GM19193 (cell line): ENCODE data around the gene RUNDC1.

ENCODE experiments used
- POLR2A ChIP-seq: IDR thresholded peaks from 4 replicates; pipeline ENCODE4 v1.6.1; 2011; ENCODE audit not compliant: insufficient read depth, insufficient read length; ENCODE audit errors: extremely low read depth

The RUNDC1 gene

GRCh38 chr17:42980274-42980765 is at the start of gene RUNDC1:
Gene RUNDC1, plus strand, starts transcription at chr17:42980565. Its CDS starts 12 bp downstream, at chr17:42980577.
- peak; percentile 74 for TF ChIP-seq POLR2A

DNA sequence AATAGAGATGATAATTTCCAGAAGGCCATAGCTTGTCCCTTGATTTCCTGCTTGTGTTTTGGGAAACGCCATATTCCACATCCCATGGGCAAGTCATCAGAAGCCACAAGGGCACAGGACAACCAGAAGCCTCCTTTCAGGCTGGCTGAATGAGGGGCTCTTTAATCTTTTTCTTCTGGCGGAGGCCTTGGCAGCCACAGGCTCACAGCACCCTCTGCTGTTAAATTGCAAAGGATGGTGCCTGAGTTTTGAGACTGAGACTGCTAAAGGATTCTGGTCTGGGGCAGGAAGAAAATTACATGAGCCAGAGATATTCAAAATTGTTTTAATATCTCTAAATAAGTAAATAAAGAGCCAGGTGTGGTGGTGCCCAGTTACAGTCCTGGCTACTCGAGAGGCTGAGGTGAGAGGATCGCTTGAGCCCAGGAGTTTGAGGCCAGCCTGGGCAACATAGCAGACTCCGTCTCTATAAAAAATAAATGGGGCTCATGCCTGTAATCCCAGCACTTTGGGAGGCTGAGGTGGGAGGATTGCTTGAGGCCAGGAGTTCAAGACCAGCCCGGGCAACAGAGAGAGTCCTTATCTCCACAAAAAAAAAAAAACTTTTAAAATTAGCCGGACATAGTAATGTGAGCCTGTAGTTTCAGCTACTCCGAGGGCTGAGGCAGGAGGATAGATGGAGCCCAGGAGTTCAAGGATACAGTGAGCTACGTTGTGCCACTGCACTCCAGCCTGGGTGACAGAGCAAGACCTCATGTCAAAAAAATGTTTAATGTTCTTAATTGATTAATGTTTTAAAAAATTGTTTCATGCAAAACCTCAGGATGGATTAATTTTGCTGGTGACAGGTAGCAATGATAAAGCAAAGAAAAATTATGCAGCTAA is 42.4 kb upstream of the RUNDC1 start:
- TF ChIP-seq POLR2A, result no peak

DNA sequence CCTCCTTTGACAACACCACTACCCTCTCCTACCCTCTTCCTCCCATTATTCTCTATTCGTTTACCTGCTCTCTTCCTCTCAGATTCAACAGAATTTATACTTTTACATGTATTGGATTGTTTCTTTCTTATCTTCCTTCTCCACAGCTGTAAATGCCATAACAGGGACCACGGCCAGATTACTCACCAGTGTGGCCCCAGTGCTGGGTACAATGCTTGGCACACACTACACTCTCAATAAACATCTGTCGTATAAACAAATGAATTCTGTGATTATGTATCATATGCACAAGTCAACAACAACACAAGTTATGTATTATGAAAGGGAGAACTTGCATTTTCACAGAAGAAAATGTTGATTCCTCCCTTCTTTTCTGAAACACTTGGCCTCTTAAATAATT is 36.2 kb upstream of the RUNDC1 start:
- no peak for TF ChIP-seq POLR2A

DNA sequence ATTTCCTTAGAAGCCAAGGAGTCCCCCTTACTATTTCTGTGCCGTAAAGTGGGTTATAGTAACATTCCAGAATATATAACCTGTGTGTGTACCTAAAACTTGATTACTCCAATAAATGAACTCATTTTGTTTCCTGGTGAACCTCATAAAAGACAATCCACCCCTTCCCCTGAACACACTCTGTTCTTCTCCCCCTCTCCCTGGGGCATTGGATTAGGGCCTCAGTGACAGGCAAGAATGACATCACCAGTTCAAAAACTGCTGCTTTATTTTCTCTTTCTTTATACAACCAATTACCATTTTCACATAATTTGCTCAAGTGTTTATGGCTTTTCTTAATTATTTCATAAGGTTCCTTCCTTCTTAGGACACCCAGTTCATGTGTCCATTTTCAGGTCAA is 33.6 kb upstream of the RUNDC1 start:
- no peak for TF ChIP-seq POLR2A

DNA sequence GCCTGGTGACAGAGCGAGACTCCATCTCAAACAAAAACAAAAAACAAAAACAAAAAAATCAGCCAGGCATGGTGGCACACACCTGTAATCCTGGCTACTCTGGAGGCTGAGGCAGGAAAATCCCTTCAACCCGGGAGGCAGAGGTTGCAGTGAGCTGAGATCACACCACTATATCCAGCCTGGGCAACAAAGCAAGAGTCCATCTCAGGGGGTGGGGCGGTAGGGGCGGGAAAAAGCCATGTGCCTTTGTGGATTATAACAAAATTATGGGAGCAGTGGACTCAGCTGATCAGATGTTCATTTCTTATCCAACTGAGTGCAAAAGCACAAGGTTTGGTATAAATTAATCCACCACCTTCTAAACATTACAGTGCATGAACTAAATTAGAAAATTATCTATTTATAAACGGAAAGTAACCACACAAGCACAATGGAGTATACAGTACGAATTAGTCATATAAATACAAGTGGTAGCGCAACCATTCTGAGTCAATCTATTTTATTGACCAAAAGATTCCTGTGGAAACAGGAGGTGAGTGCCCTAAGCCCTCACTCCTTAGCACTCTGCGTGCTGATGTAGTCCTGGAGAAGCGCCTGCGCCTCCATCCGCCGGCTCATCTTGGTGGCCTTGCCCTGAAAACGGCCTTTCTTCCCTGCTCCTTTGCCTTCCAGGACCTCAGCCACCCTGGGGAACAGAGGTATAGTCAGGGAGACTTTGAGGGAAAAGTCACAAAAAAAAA is 30.2 kb upstream of the RUNDC1 start:
- no peak for TF ChIP-seq POLR2A

DNA sequence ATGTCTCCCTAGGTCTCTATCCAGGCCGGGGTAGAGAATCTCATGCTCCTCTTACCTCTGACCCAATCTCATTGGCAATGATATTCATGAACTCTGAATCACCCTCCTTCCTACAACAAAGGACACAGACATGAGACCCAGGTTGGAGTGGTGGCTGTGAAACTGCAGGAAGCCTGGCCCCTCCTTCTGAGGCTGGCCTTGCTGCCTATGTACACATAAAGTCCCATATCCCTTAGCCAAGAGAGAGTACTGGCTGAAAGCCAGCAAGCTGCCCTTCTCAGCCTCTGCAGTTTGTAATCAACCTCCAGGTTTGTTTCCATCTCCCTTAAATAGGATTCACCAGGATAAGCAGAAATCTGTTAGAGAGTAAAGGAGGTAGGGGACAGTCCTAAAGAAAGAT is 26.7 kb upstream of the RUNDC1 start:
- TF ChIP-seq POLR2A, result no peak

DNA sequence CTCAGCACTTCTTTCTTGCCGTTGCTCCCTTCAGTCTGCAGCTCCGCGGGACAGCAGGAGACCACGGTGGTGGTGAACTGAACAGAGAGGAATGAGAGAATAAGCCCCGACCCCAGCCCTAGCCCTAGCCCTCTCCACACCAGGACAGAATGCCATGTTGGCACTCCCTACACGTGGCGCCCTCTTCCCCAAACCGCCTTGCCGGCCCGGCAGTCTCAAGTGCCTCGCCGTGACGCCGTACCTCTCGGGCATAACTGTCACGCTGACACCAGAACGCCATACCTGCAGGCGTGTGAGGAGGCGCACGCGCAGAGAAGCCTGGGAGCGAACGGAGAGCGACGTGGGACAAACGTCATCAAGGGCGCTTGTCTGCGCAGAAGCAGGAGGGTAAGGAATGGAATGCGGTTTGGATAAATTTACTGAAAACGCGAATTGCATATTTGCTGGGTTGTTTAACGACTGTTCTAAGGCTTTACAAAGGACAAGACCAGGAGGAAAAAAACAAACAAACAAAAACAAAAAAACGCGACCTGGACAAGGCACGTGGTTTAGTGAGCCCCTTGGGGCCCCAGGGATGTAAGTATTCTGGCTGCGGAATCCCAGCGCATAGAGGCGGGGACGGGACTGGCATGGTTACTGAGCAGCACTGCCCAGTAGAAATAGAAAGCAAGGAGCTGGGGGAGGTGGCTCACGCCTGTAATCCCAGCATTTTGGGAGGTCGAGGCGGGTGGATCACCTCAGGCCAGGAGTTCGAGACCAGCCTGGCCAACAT is 16.0 kb upstream of the RUNDC1 start, which contains the start of gene AARSD1:
Gene AARSD1 (minus strand): TSS at position 294 of the 772 bp plus-strand sequence. CDS start 14 bp downstream, at position 280.
- TF ChIP-seq POLR2A, result peak; percentile 93

- TF ChIP-seq POLR2A, result no peak
Observed at GRCh38 chr17:42967925-42968324, 12.4 kb upstream of the RUNDC1 start.

- TF ChIP-seq POLR2A, result no peak
Observed at GRCh38 chr17:42969001-42969581, 11.3 kb upstream of the RUNDC1 start.

- no peak for TF ChIP-seq POLR2A
Observed at GRCh38 chr17:42971589-42971988, 8.8 kb upstream of the RUNDC1 start.

DNA sequence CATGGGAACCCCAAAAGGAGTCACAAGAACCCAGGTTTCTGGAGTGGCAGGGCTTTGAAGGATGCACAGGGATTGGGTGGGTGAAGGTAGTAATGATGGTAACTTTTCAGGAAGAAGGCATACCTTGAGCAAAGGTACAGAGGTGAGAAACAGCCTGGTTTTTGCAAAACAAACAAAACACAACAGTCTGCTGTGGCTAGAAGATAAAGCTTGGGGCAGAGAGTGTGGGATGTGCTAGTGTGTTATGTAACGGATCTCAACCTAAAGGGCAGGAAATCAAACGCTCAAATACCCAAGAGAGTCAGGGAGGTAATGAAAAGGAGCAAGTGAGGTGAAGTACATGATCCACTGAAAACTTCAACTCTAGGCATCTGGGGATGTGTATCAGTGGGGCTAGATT is 5.1 kb upstream of the RUNDC1 start:
- TF ChIP-seq POLR2A, result no peak

DNA sequence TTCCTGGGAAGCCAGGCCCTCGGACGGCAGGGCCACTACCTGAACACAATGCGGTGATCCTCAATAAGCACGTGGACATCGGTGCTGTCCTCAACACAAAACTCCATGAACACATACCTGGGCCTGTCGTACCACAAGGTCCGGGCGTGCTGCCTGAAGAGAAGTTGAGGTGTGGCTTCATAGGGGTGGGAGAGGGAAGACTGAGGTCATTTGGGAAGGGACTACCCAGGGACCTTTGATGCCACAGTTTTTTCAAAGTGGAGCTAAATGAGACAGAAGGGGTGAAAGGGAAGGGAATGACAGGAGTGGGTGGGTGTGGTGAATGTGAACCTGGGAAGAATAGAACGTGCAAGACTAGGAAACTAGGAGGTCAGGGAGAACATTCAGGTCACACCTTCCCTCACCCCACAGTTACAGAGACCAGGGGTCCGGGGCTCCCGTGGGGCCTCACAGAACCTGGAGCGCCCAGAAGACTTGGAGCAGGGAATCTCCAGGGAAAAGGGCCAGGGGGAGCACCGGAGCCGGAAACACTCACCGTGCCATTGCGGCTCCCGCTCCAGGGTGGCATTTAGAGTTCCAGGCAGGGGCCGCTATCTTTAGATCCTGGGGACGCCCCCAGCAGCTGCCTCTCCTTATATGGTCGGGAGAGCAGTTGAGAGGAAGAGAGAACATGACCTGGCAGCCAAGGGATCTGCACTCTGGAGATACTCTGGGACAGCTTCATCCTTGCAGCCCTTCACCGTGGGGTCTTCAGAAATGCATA is 673 bp upstream of the RUNDC1 start, which contains the start of gene PTGES3L:
Gene PTGES3L (minus strand): TSS at position 570 of the 763 bp plus-strand sequence. CDS start 27 bp downstream, at position 543.
- TF ChIP-seq POLR2A, result no peak

- no peak for TF ChIP-seq POLR2A
Observed at GRCh38 chr17:42980766-42981397, 517 bp downstream of the RUNDC1 start.

DNA sequence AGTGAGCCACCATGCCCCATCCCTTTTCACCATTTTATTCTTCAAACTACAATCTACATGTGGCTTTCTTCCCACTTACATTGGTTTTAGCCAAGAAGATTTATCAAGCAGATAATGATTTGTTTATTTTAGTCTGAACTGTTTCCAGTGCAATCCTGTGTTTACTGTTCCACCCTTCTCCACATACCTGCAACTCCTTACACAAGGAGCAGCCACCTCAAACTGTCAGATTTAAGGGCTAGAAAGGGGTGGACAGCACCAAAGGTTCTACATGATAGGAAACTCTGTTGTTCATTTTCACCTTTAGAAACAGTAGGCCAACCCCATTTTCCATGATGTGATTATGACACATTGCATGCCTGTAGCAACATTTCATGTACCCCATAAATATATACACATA is 1.9 kb downstream of the RUNDC1 start:
- no peak for TF ChIP-seq POLR2A

- TF ChIP-seq POLR2A, result no peak
Observed at GRCh38 chr17:42985225-42985624, 4.9 kb downstream of the RUNDC1 start.
